H1 (cell line): ENCODE data around the gene LIN37. TPM values are rescaled to one million over a fixed set of nuclear protein-coding genes. Genes with fewer than 3 reads are reported as not detected.

Experiments
- CTCF ChIA-PET: fragments of 300-600 bp; sonication (Branson Sonifier 250); formaldehyde crosslinking; loops from one replicate; lab custom pipeline; 2021; ENCODE audit not compliant: partially characterized antibody; lab: Charles Lee
- POLR2A ChIA-PET: fragments of 300-600 bp; sonication (Branson Sonifier 250); formaldehyde crosslinking; loops from one replicate; lab custom pipeline; 2021; ENCODE audit warnings: inconsistent platforms; ENCODE audit not compliant: partially characterized antibody; lab: Charles Lee
- DNase-seq, 2 experiments: peaks; one replicate each; pipeline versions ENCODE4 v3.0.0 to v3.0.0-alpha.2; 2010 to 2022; ENCODE audit warnings: low spot score in 2 of 2, low read depth in 1 of 2, mixed read lengths in 1 of 2
- FAIRE-seq: peaks from 2 replicates; lab custom pipeline; 2011; peaks lifted over from hg19 to GRCh38; lab: Jason Lieb, UNC
- H2AFZ ChIP-seq: 2 replicates; pipeline ENCODE4 v1.8.1; 2012; ENCODE audit warnings: low read length, inconsistent platforms
- H2AK5ac ChIP-seq: 2 replicates; pipeline ENCODE4 v1.6.1; 2013; ENCODE audit warnings: low read depth, low read length
- H2BK120ac ChIP-seq: replicated peaks from 2 replicates; pipeline ENCODE3; 2013; ENCODE audit warnings: low read depth, low read length, inconsistent platforms
- H2BK12ac ChIP-seq: 2 replicates; pipeline ENCODE4 v1.6.1; 2013; ENCODE audit warnings: low read depth, low read length
- H2BK15ac ChIP-seq: 2 replicates; pipeline ENCODE4 v1.6.1; 2013; ENCODE audit warnings: low read length
- H2BK20ac ChIP-seq: 2 replicates; pipeline ENCODE4 v1.6.1; 2013; ENCODE audit warnings: low read length
- H2BK5ac ChIP-seq: 2 replicates; pipeline ENCODE4 v1.6.1; 2013; ENCODE audit warnings: low read depth, low read length
- H3K14ac ChIP-seq: 2 replicates; pipeline ENCODE4 v1.6.1; 2013; ENCODE audit warnings: inconsistent platforms; ENCODE audit not compliant: insufficient read length
- H3K18ac ChIP-seq: 2 replicates; pipeline ENCODE4 v1.6.1; 2013; ENCODE audit warnings: low read length; ENCODE audit errors: extremely low read depth
- H3K23ac ChIP-seq: 2 replicates; pipeline ENCODE4 v1.6.1; 2013; ENCODE audit warnings: inconsistent platforms; ENCODE audit not compliant: insufficient read length
- H3K23me2 ChIP-seq: 2 replicates; pipeline ENCODE4 v1.6.1; 2013; ENCODE audit warnings: low read depth, low read length
- H3K27ac ChIP-seq: 2 replicates; pipeline ENCODE4 v1.6.1; 2011; ENCODE audit warnings: low read depth, low read length, inconsistent platforms
- H3K27me3 ChIP-seq, 4 experiments: replicated peaks in 1 of 4; 1 replicate in 1 of 4; 2 replicates in 3 of 4; pipeline versions ENCODE4 v1.6.1 to v1.8.1; 2011 to 2013; ENCODE audit warnings: low read length in 3 of 4, mild to moderate bottlenecking in 3 of 4, inconsistent platforms in 2 of 4, mixed read lengths in 2 of 4, moderate library complexity in 1 of 4; ENCODE audit not compliant: control insufficient read depth in 3 of 4, insufficient read depth in 3 of 4; ENCODE audit errors: extremely low read depth in 1 of 4
- H3K36me3 ChIP-seq, 4 experiments: 2 replicates each; pipeline versions ENCODE4 v1.6.1 to v1.8.1; 2011 to 2013; ENCODE audit warnings: mild to moderate bottlenecking in 4 of 4, low read length in 3 of 4, moderate library complexity in 2 of 4, control low read depth in 1 of 4, inconsistent platforms in 1 of 4; ENCODE audit not compliant: insufficient read depth in 4 of 4, control insufficient read depth in 2 of 4
- H3K4ac ChIP-seq: replicated peaks from 2 replicates; pipeline ENCODE3; 2013; ENCODE audit warnings: low read length, low read depth, mixed read lengths, inconsistent platforms; ENCODE audit not compliant: insufficient read length
- H3K4me1 ChIP-seq, 4 experiments: replicated peaks in 1 of 4; 1 replicate in 1 of 4; 2 replicates in 3 of 4; pipeline versions ENCODE4 v1.6.1 to v1.8.1; 2011 to 2013; ENCODE audit warnings: low read length in 3 of 4, inconsistent platforms in 2 of 4, mixed read lengths in 1 of 4; ENCODE audit not compliant: insufficient read depth in 4 of 4, control insufficient read depth in 3 of 4
- H3K4me2 ChIP-seq, 2 experiments: 2 replicates each; pipeline versions ENCODE4 v1.6.1 to v1.8.1; 2011 to 2013; ENCODE audit warnings: low read depth in 2 of 2, low read length in 2 of 2, control low read depth in 1 of 2, inconsistent platforms in 1 of 2, mild to moderate bottlenecking in 1 of 2; ENCODE audit not compliant: insufficient read depth in 1 of 2
- H3K4me3 ChIP-seq, 4 experiments: fragments of 200-600, 300-600 bp in 1 of 4; sonication (generic), shearing (Covaris generic), sonication (Bioruptor Twin) in 1 of 4; 2 replicates each; pipeline versions ENCODE4 v1.5.1 to v1.8.1; 2011 to 2016; ENCODE audit warnings: low read length in 4 of 4, low read depth in 3 of 4, control low read depth in 2 of 4, inconsistent platforms in 2 of 4, mild to moderate bottlenecking in 2 of 4, mixed read lengths in 1 of 4, moderate library complexity in 1 of 4; ENCODE audit not compliant: insufficient read depth in 2 of 4; ENCODE audit errors: extremely low read depth in 1 of 4
- H3K56ac ChIP-seq: replicated peaks from 2 replicates; pipeline ENCODE3; 2013; ENCODE audit warnings: low read depth, mild to moderate bottlenecking, mixed read lengths, low read length, inconsistent platforms; ENCODE audit not compliant: insufficient read length
- H3K79me1 ChIP-seq: 2 replicates; pipeline ENCODE4 v1.6.1; 2013; ENCODE audit warnings: low read depth, low read length, control low read depth
- H3K79me2 ChIP-seq, 2 experiments: 2 replicates each; pipeline versions ENCODE4 v1.6.1 to v1.8.1; 2012 to 2013; ENCODE audit warnings: low read length in 2 of 2, mild to moderate bottlenecking in 2 of 2, inconsistent platforms in 1 of 2; ENCODE audit not compliant: insufficient read depth in 2 of 2, control insufficient read depth in 1 of 2
- H3K9ac ChIP-seq, 4 experiments: replicated peaks in 1 of 4; 1 replicate in 1 of 4; 2 replicates in 3 of 4; pipeline versions ENCODE4 v1.6.1 to v1.8.1; 2011 to 2013; ENCODE audit warnings: low read depth in 3 of 4, low read length in 3 of 4, control low read depth in 2 of 4, mild to moderate bottlenecking in 2 of 4, moderate library complexity in 2 of 4, inconsistent platforms in 1 of 4; ENCODE audit errors: extremely low read depth in 1 of 4
- H3K9me3 ChIP-seq, 2 experiments: 2 replicates each; pipeline versions ENCODE4 v1.6.1 to v1.8.1; 2012 to 2013; ENCODE audit warnings: mild to moderate bottlenecking in 2 of 2, moderate library complexity in 2 of 2, control low read depth in 1 of 2, inconsistent platforms in 1 of 2, low read depth in 1 of 2, low read length in 1 of 2, mixed read lengths in 1 of 2; ENCODE audit not compliant: insufficient read depth in 2 of 2
- H4K20me1 ChIP-seq, 2 experiments: replicated peaks in 1 of 2; 2 replicates each; pipeline versions ENCODE3 to v1.8.1; 2011 to 2013; ENCODE audit warnings: inconsistent platforms in 2 of 2, low read length in 2 of 2, mild to moderate bottlenecking in 1 of 2; ENCODE audit not compliant: insufficient read depth in 2 of 2, control insufficient read depth in 1 of 2
- H4K5ac ChIP-seq: 2 replicates; pipeline ENCODE4 v1.6.1; 2013; ENCODE audit warnings: low read length, low read depth, mixed read lengths, inconsistent platforms; ENCODE audit not compliant: insufficient read length
- H4K8ac ChIP-seq: 2 replicates; pipeline ENCODE4 v1.8.0; 2013; ENCODE audit warnings: mild to moderate bottlenecking, moderate library complexity, low read length, inconsistent platforms; ENCODE audit not compliant: insufficient read depth; ENCODE audit errors: extremely low read depth
- H4K91ac ChIP-seq: replicated peaks from 2 replicates; pipeline ENCODE3; 2013; ENCODE audit warnings: low read length, mixed read lengths, inconsistent platforms; ENCODE audit not compliant: insufficient read length
- JUND ChIP-seq: IDR thresholded peaks from 2 replicates; pipeline ENCODE4 v1.6.1; 2011; ENCODE audit warnings: mild to moderate bottlenecking, improper control_type of control experiment, low read length
- POLR2A ChIP-seq, 2 experiments: IDR thresholded peaks; 1 replicate in 1 of 2; 2 replicates in 1 of 2; pipeline ENCODE4 v1.6.1; 2011; ENCODE audit warnings: low read depth in 2 of 2, low read length in 2 of 2, mild to moderate bottlenecking in 2 of 2; ENCODE audit errors: control extremely low read depth in 1 of 2
- SP1 ChIP-seq: IDR thresholded peaks from 2 replicates; pipeline ENCODE4 v1.6.1; 2011; ENCODE audit warnings: low read depth, low read length
- SP2 ChIP-seq: IDR thresholded peaks from 2 replicates; pipeline ENCODE4 v1.6.1; 2012; ENCODE audit warnings: mild to moderate bottlenecking, low read length, inconsistent platforms
- SUZ12 ChIP-seq: fragments of 200-600 bp; sonication (generic); IDR thresholded peaks from 2 replicates; pipeline ENCODE4 v1.6.1; 2012; ENCODE audit warnings: mild to moderate bottlenecking, inconsistent platforms, low read length, moderate library complexity, mixed read lengths
- YY1 ChIP-seq: IDR thresholded peaks from 2 replicates; pipeline ENCODE4 v1.6.1; 2011; ENCODE audit warnings: low read depth, mild to moderate bottlenecking, low read length
- WGBS, 2 experiments: shearing (Covaris generic) in 1 of 2; methylation state at CpG; one replicate each; pipeline versions ENCODE4 v1.1.6 to v1.1.7; 2013 to 2015; ENCODE audit warnings: low lambda C conversion rate in 2 of 2, mixed read lengths in 2 of 2, inconsistent platforms in 1 of 2, low coverage in 1 of 2, missing lambda C conversion rate in 1 of 2; ENCODE audit not compliant: insufficient replicate concordance in 2 of 2, insufficient coverage in 1 of 2, insufficient read length in 1 of 2; ENCODE audit errors: extremely low coverage in 1 of 2, missing lambda C conversion rate in 1 of 2; 5-methylcytosine and 5-hydroxymethylcytosine counted together
- polyA plus RNA-seq, 7 experiments: library from polyadenylated mRNA; depleted of rRNA in 3 of 7; stranded (reverse) in 5 of 7; unstranded in 2 of 7; fragments of >200 nt in 5 of 7; fragments of 200-250 nt in 2 of 7; gene quantifications; 1 replicate in 5 of 7; 2 replicates in 1 of 7; 4 replicates in 1 of 7; pipeline versions ENCODE4 v1.2.1 to v1.2.3, GENCODE V29; 2011 to 2013; ENCODE audit warnings: missing spikeins in 2 of 7, mixed read lengths in 2 of 7
- total RNA-seq: library from RNA; stranded (reverse); fragmentation: NEBNext Ultra II Directional; extraction: Animal tissue kit (Norgen Biotek cat#: 25700); gene quantifications from 2 replicates; pipeline ENCODE4 v1.2.1, GENCODE V29; 2021
- TF ChIP-seq, protein P1 (sequence below), 3 experiments: IDR thresholded peaks; 1 replicate in 2 of 3; 2 replicates in 1 of 3; pipeline versions ENCODE4 v1.5.1 to v1.6.1; 2011; ENCODE audit warnings: low read length in 3 of 3, mild to moderate bottlenecking in 3 of 3, inconsistent platforms in 2 of 3, low read depth in 1 of 3, moderate library complexity in 1 of 3; ENCODE audit not compliant: insufficient read depth in 1 of 3; ENCODE audit errors: control extremely low read depth in 1 of 3
- TF ChIP-seq, protein P2 (sequence below): IDR thresholded peaks from 2 replicates; pipeline ENCODE4 v1.6.1; 2012; ENCODE audit warnings: inconsistent platforms

The LIN37 gene
- total and polyA plus RNA-seq, 2 of the 8 experiments (the other 6 are each of a cell fraction or from before 2014, with no cell fraction given): 3.8 to 9.8 TPM

DNA sequence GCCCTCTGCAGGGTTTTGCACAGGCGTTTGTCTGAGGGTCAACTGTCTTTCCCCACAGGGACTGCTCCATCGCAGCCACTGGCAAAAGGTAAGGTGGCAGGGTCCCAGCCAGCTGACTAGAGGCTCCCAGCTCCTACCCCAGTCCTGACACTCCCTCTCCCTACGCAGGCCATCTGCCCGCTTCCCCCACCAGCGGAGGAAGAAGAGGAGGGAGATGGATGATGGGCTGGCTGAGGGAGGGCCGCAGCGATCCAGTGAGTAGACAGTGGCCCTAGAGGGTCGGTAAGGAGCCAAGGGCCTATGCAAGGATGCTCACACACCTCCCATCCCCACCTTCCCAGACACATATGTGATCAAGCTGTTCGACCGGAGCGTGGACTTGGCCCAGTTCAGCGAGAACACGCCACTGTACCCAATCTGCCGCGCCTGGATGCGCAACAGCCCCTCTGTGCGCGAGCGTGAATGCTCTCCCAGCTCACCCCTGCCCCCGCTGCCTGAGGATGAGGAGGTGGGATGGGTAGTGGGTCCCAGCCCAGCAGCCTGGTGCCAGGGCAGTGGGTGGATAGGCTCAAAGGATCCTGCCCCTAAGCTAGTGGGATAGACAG is 4.5 kb downstream of the LIN37 start:
- peaks cover 0 to 18% (median 10%) of the 10 kb centered on the region in 4 experiments; a peak in 5 of 7 replicates for H3K4me1 ChIP-seq
- no peaks in the 10 kb centered on the region for H3K79me2 ChIP-seq
- H2BK12ac ChIP-seq: no peak overlapping the region
- no peaks in the 10 kb centered on the region for H4K20me1 ChIP-seq
- ChIA-PET CTCF (interaction anchor here (1.3 kb wide), 1 partner anchor 12 kb away, joined by 4 read pairs; no protein-coding TSS in a partner anchor), POLR2A (interaction anchor here (1.0 kb wide), 2 partner anchors 8 to 12 kb away, joined by 3 to 4 read pairs; no protein-coding TSS in a partner anchor)
- no peak overlapping the region for H4K5ac ChIP-seq
- H2AFZ ChIP-seq: no peak overlapping the region
- no peak overlapping the region for H2AK5ac ChIP-seq
- H4K91ac ChIP-seq: no peak overlapping the region
- peaks cover 17% of the 10 kb centered on the region for H3K23me2 ChIP-seq
- no peak overlapping the region; a peak in 1 of 7 replicates for H3K9ac ChIP-seq
- no peak overlapping the region for H3K4ac ChIP-seq
- H3K14ac ChIP-seq: no peak overlapping the region
- no peaks in the 10 kb centered on the region for H3K36me3 ChIP-seq
- H3K56ac ChIP-seq: no peak overlapping the region
- DNase-seq (no peak), FAIRE-seq (no peak)
- H2BK20ac ChIP-seq: no peak overlapping the region
- H2BK120ac ChIP-seq: no peak overlapping the region
- H2BK5ac ChIP-seq: no peak overlapping the region
- no peaks in the 10 kb centered on the region for H3K9me3 ChIP-seq
- H3K27me3 ChIP-seq: peaks cover 0 to 17% (median 11%) of the 10 kb centered on the region in 4 experiments; a peak in 5 of 7 replicates
- H3K4me2 ChIP-seq: no peak overlapping the region
- H3K23ac ChIP-seq: no peak overlapping the region
- no peaks in the 10 kb centered on the region for H3K79me1 ChIP-seq
- H3K27ac ChIP-seq: no peak overlapping the region
- no peak overlapping the region for H3K18ac ChIP-seq
- H2BK15ac ChIP-seq: no peak overlapping the region
- peak overlapping the region; percentile 12 for H4K8ac ChIP-seq
- WGBS, 2 experiments: 93% methylated on average over 20 of the region's 20 CpGs; no CpG with 5 or more reads in 1 of the 2 experiments
- no peak overlapping the region for H3K4me3 ChIP-seq
- TF ChIP-seq, protein P1, sequence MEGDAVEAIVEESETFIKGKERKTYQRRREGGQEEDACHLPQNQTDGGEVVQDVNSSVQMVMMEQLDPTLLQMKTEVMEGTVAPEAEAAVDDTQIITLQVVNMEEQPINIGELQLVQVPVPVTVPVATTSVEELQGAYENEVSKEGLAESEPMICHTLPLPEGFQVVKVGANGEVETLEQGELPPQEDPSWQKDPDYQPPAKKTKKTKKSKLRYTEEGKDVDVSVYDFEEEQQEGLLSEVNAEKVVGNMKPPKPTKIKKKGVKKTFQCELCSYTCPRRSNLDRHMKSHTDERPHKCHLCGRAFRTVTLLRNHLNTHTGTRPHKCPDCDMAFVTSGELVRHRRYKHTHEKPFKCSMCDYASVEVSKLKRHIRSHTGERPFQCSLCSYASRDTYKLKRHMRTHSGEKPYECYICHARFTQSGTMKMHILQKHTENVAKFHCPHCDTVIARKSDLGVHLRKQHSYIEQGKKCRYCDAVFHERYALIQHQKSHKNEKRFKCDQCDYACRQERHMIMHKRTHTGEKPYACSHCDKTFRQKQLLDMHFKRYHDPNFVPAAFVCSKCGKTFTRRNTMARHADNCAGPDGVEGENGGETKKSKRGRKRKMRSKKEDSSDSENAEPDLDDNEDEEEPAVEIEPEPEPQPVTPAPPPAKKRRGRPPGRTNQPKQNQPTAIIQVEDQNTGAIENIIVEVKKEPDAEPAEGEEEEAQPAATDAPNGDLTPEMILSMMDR (IDR thresholded peaks at IDR 0.05; ENCODE audit: control extremely low read depth in 1 of 3, insufficient read depth in 1 of 3, low read depth in 1 of 3, low read length in 3 of 3): no peak
- TF ChIP-seq SUZ12 (no peak), SP1 (no peak), POLR2A (IDR thresholded peaks at IDR 0.05; ENCODE audit: control extremely low read depth in 1 of 2, low read depth in 2 of 2, low read length in 2 of 2) (no peak), JUND (no peak), YY1 (no peak), SP2 (no peak)
- TF ChIP-seq, protein P2, sequence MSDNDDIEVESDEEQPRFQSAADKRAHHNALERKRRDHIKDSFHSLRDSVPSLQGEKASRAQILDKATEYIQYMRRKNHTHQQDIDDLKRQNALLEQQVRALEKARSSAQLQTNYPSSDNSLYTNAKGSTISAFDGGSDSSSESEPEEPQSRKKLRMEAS: no peak
